ENCODE results near the gene KRTAP17-1.
A peak's percentile ranks its signal among the peaks of the same experiment; 100 is the strongest.

Gene KRTAP17-1

GRCh38 chr17:41315814-41316445 lies 420 bp upstream of the KRTAP17-1 start:
- Histone ChIP-seq H3K14ac (ENCODE audit: low read length in 2 of 2) (no peak overlapping the region), H2BK12ac (ENCODE audit: low read length in 2 of 2) (no peak overlapping the region), H3K23ac (ENCODE audit: low read length in 2 of 2) (no peak overlapping the region), H3K27ac (ENCODE audit: low read length, poor library complexity, severe bottlenecking) (no peak overlapping the region), H4K8ac (ENCODE audit: low read length) (no peak overlapping the region), H2BK120ac (ENCODE audit: low read depth, low read length) (no peak overlapping the region), H3K27me3 (ENCODE audit: control insufficient read depth in 1 of 2, insufficient read depth in 1 of 2, low read length in 2 of 2) (peaks cover 0 to 31% of the 10 kb centered on the region in 2 experiments), H2AK5ac (ENCODE audit: low read length, severe bottlenecking) (peak overlapping the region; percentile 47), H3K18ac (ENCODE audit: low read depth in 1 of 2, low read length in 2 of 2) (no peak overlapping the region), H4K91ac (ENCODE audit: low read length) (peak overlapping the region; percentile 86), H3K4me1 (ENCODE audit: control insufficient read depth, insufficient read depth, low read depth, low read length) (no peaks in the 10 kb centered on the region), H3K4me2 (ENCODE audit: low read length, poor library complexity, severe bottlenecking) (no peak overlapping the region), H3K4me3 (ENCODE audit: insufficient read depth in 1 of 2, low read depth in 1 of 2, low read length in 2 of 2) (no peak overlapping the region), H3K79me1 (replicated peaks; ENCODE audit: low read length, poor library complexity, severe bottlenecking) (no peaks in the 10 kb centered on the region), H2AFZ (ENCODE audit: low read depth, low read length) (no peak overlapping the region), H2BK15ac (ENCODE audit: low read depth, poor library complexity, severe bottlenecking) (peak overlapping the region; percentile 36), H3K4ac (ENCODE audit: low read depth in 1 of 2, low read length in 2 of 2) (no peak overlapping the region), H3K36me3 (ENCODE audit: control insufficient read depth in 1 of 2, insufficient read depth in 2 of 2, low read depth in 1 of 2, low read length in 2 of 2) (no peaks in the 10 kb centered on the region), H3K9ac (ENCODE audit: low read length) (no peak overlapping the region), H3K9me3 (ENCODE audit: control insufficient read depth, low read length) (peaks cover 7% of the 10 kb centered on the region), H2BK5ac (ENCODE audit: low read depth, low read length, poor library complexity, severe bottlenecking) (peak overlapping the region; percentile 70)
- WGBS = 78% methylated on average over 16 of the region's 17 CpGs
- DNase-seq = no peak

- no peak overlapping the region for H2BK5ac ChIP-seq (ENCODE audit: low read depth, low read length, poor library complexity, severe bottlenecking)
- H3K4ac ChIP-seq (ENCODE audit: low read depth in 1 of 2, low read length in 2 of 2) = no peak overlapping the region
- H3K4me1 ChIP-seq (ENCODE audit: control insufficient read depth, insufficient read depth, low read depth, low read length) = peaks cover 13% of the 10 kb centered on the region
- no peak overlapping the region for H4K91ac ChIP-seq (ENCODE audit: low read length)
- no peak overlapping the region for H2BK12ac ChIP-seq (ENCODE audit: low read length in 2 of 2)
- no peak overlapping the region for H3K14ac ChIP-seq (ENCODE audit: low read length in 2 of 2)
- 44% methylated on average over 1 of the region's 1 CpG for WGBS
- no peaks in the 10 kb centered on the region for H3K36me3 ChIP-seq (ENCODE audit: control insufficient read depth in 1 of 2, insufficient read depth in 2 of 2, low read depth in 1 of 2, low read length in 2 of 2)
- H3K9ac ChIP-seq (ENCODE audit: low read length) = no peak overlapping the region
- H2BK15ac ChIP-seq (ENCODE audit: low read depth, poor library complexity, severe bottlenecking) = no peak overlapping the region
- no peak overlapping the region for H3K4me2 ChIP-seq (ENCODE audit: low read length, poor library complexity, severe bottlenecking)
- no peak overlapping the region for H4K8ac ChIP-seq (ENCODE audit: low read length)
- H3K27ac ChIP-seq (ENCODE audit: low read length, poor library complexity, severe bottlenecking) = no peak overlapping the region
- no peak for DNase-seq
- H3K4me3 ChIP-seq (ENCODE audit: insufficient read depth in 1 of 2, low read depth in 1 of 2, low read length in 2 of 2) = no peak overlapping the region
- H2AK5ac ChIP-seq (ENCODE audit: low read length, severe bottlenecking) = no peak overlapping the region
- peaks cover 0 to 47% of the 10 kb centered on the region in 2 experiments for H3K27me3 ChIP-seq (ENCODE audit: control insufficient read depth in 1 of 2, insufficient read depth in 1 of 2, low read length in 2 of 2)
- no peak overlapping the region for H2BK120ac ChIP-seq (ENCODE audit: low read depth, low read length)
- no peak overlapping the region for H3K18ac ChIP-seq (ENCODE audit: low read depth in 1 of 2, low read length in 2 of 2)
- no peak overlapping the region for H3K23ac ChIP-seq (ENCODE audit: low read length in 2 of 2)
- no peak overlapping the region for H2AFZ ChIP-seq (ENCODE audit: low read depth, low read length)
- no peaks in the 10 kb centered on the region for H3K9me3 ChIP-seq (ENCODE audit: control insufficient read depth, low read length)
- no peaks in the 10 kb centered on the region for H3K79me1 ChIP-seq (replicated peaks; ENCODE audit: low read length, poor library complexity, severe bottlenecking)
Measured at GRCh38 chr17:41311111-41311510, 4.4 kb downstream of the KRTAP17-1 start.

- peaks cover 0 to 31% of the 10 kb centered on the region in 2 experiments for H3K27me3 ChIP-seq (ENCODE audit: control insufficient read depth in 1 of 2, insufficient read depth in 1 of 2, low read length in 2 of 2)
- peak within 1 kb of the TSS in 1 of 2 experiments; percentile 13 for H3K14ac ChIP-seq (ENCODE audit: low read length in 2 of 2)
- no peak within 1 kb of the TSS for H2BK12ac ChIP-seq (ENCODE audit: low read length in 2 of 2)
- H3K4ac ChIP-seq (ENCODE audit: low read depth in 1 of 2, low read length in 2 of 2) = no peak within 1 kb of the TSS
- DNase-seq = no peak
- H4K8ac ChIP-seq (ENCODE audit: low read length) = no peak within 1 kb of the TSS
- no peak within 1 kb of the TSS for H3K4me3 ChIP-seq (ENCODE audit: insufficient read depth in 1 of 2, low read depth in 1 of 2, low read length in 2 of 2)
- H3K4me2 ChIP-seq (ENCODE audit: low read length, poor library complexity, severe bottlenecking) = no peak within 1 kb of the TSS
- no peak within 1 kb of the TSS for H2BK15ac ChIP-seq (ENCODE audit: low read depth, poor library complexity, severe bottlenecking)
- H3K4me1 ChIP-seq (ENCODE audit: control insufficient read depth, insufficient read depth, low read depth, low read length) = peaks cover 13% of the 10 kb centered on the region
- H2BK120ac ChIP-seq (ENCODE audit: low read depth, low read length) = no peak within 1 kb of the TSS
- H2AK5ac ChIP-seq (ENCODE audit: low read length, severe bottlenecking) = peak within 1 kb of the TSS; percentile 53
- no peak within 1 kb of the TSS for H2AFZ ChIP-seq (ENCODE audit: low read depth, low read length)
- no peak within 1 kb of the TSS for H3K9ac ChIP-seq (ENCODE audit: low read length)
- H3K18ac ChIP-seq (ENCODE audit: low read depth in 1 of 2, low read length in 2 of 2) = no peak within 1 kb of the TSS
- no peaks in the 10 kb centered on the region for H3K36me3 ChIP-seq (ENCODE audit: control insufficient read depth in 1 of 2, insufficient read depth in 2 of 2, low read depth in 1 of 2, low read length in 2 of 2)
- H3K79me1 ChIP-seq (replicated peaks; ENCODE audit: low read length, poor library complexity, severe bottlenecking) = no peaks in the 10 kb centered on the region
- no peak within 1 kb of the TSS for H3K23ac ChIP-seq (ENCODE audit: low read length in 2 of 2)
- no peak within 1 kb of the TSS for H2BK5ac ChIP-seq (ENCODE audit: low read depth, low read length, poor library complexity, severe bottlenecking)
- WGBS = 83% methylated on average over 6 of the region's 7 CpGs
- H3K27ac ChIP-seq (ENCODE audit: low read length, poor library complexity, severe bottlenecking) = no peak within 1 kb of the TSS
- no peak within 1 kb of the TSS for H4K91ac ChIP-seq (ENCODE audit: low read length)
- no peaks in the 10 kb centered on the region for H3K9me3 ChIP-seq (ENCODE audit: control insufficient read depth, low read length)
Measured at GRCh38 chr17:41308918-41309359, 6.6 kb downstream of the KRTAP17-1 start, which contains the start of gene KRTAP16-1. KRTAP16-1 (minus strand) TSS chr17:41309309; CDS start chr17:41309253, 56 bp downstream.

GRCh38 chr17:41308251-41308917 lies 7.1 kb downstream of the KRTAP17-1 start:
- DNase-seq = no peak
- H3K36me3 ChIP-seq (ENCODE audit: control insufficient read depth in 1 of 2, insufficient read depth in 2 of 2, low read depth in 1 of 2, low read length in 2 of 2) = no peaks in the 10 kb centered on the region
- WGBS = 87% methylated on average over 10 of the region's 10 CpGs

More at GRCh38 chr17:41308251-41308917, 7.1 kb downstream of the KRTAP17-1 start:
- Histone ChIP-seq H4K91ac (ENCODE audit: low read length) (no peak overlapping the region), H3K4me1 (ENCODE audit: control insufficient read depth, insufficient read depth, low read depth, low read length) (peaks cover 13% of the 10 kb centered on the region), H3K18ac (ENCODE audit: low read depth in 1 of 2, low read length in 2 of 2) (no peak overlapping the region), H2BK12ac (ENCODE audit: low read length in 2 of 2) (no peak overlapping the region), H3K9ac (ENCODE audit: low read length) (no peak overlapping the region), H3K9me3 (ENCODE audit: control insufficient read depth, low read length) (no peaks in the 10 kb centered on the region), H2AK5ac (ENCODE audit: low read length, severe bottlenecking) (peak overlapping the region; percentile 21), H3K4me3 (ENCODE audit: insufficient read depth in 1 of 2, low read depth in 1 of 2, low read length in 2 of 2) (no peak overlapping the region), H3K79me1 (replicated peaks; ENCODE audit: low read length, poor library complexity, severe bottlenecking) (no peaks in the 10 kb centered on the region), H2BK5ac (ENCODE audit: low read depth, low read length, poor library complexity, severe bottlenecking) (no peak overlapping the region), H2BK15ac (ENCODE audit: low read depth, poor library complexity, severe bottlenecking) (no peak overlapping the region), H3K23ac (ENCODE audit: low read length in 2 of 2) (no peak overlapping the region), H2BK120ac (ENCODE audit: low read depth, low read length) (no peak overlapping the region), H4K8ac (ENCODE audit: low read length) (no peak overlapping the region), H3K4me2 (ENCODE audit: low read length, poor library complexity, severe bottlenecking) (no peak overlapping the region), H2AFZ (ENCODE audit: low read depth, low read length) (no peak overlapping the region), H3K14ac (ENCODE audit: low read length in 2 of 2) (peak overlapping the region in 1 of 2 experiments; percentile 6), H3K27me3 (ENCODE audit: control insufficient read depth in 1 of 2, insufficient read depth in 1 of 2, low read length in 2 of 2) (peaks cover 0 to 30% of the 10 kb centered on the region in 2 experiments), H3K4ac (ENCODE audit: low read depth in 1 of 2, low read length in 2 of 2) (no peak overlapping the region), H3K27ac (ENCODE audit: low read length, poor library complexity, severe bottlenecking) (no peak overlapping the region)

Data from mesenchymal stem cell (in vitro differentiated cells and primary cell).